ENCODE results near the gene FAF1.

- TF ChIP-seq CTCF (IDR thresholded peaks at IDR 0.05) = no peak
- no peak for TF ChIP-seq POLR2A (IDR thresholded peaks at IDR 0.05)
Measured at GRCh38 chr1:50487725-50488124, 472.3 kb downstream of the FAF1 start.

Measured in lower leg skin (tissue), 3 donors.